ENCODE measurements around the gene EVA1C. TPM values are rescaled to one million over a fixed set of nuclear protein-coding genes. Genes with fewer than 3 reads are reported as not detected.

Gene EVA1C, protein sequence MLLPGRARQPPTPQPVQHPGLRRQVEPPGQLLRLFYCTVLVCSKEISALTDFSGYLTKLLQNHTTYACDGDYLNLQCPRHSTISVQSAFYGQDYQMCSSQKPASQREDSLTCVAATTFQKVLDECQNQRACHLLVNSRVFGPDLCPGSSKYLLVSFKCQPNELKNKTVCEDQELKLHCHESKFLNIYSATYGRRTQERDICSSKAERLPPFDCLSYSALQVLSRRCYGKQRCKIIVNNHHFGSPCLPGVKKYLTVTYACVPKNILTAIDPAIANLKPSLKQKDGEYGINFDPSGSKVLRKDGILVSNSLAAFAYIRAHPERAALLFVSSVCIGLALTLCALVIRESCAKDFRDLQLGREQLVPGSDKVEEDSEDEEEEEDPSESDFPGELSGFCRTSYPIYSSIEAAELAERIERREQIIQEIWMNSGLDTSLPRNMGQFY
- polyA plus RNA-seq (2011; rRNA removed): 2.8 and 5.7 TPM in 2 replicates
- 1.8 and 2.0 TPM in 2 replicates for polyA minus RNA-seq (2011; rRNA and poly(A)+ RNA removed)

DNA sequence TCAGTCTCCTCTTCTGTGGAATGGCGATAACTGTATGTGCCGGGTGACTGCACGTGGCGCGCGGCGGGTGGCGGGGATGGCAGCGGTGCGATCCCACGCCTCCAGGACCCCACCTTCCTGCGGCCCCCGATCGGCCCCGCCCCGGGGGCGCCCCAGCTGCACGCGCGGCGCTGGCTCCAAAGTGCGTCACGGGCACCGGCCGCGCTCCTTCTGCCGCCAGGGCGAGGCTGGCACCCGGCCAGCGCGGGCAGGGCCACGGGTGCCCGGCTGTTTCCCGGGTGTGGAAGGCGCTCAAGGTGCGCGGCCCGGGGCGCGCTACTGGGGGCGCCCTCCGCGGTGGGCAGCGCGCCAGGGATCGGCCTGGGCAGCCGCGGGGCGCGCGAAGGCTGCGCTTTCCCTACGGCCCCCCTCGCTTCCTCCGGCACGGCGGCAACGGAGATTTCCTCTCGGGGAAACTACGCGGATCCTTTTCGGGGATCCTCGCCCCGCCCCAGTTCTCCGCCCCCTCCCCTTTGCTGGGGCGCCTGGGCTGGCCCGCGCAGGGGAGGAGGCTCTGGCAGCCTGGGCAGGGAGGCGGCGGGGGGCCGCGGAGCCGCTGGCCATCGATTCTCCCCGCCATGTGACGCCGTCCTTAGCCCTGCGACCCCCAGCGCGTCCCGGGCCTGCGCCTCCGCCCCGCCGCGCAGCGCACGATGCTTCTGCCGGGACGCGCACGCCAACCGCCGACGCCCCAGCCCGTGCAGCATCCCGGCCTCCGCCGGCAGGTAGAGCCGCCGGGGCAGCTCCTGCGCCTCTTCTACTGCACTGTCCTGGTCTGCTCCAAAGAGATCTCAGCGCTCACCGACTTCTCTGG, at the start of gene EVA1C:
Gene EVA1C, plus strand, starts transcription at position 545 of the 853 bp plus-strand sequence. Its CDS starts 148 bp downstream, at position 693.
- H3K27me3 ChIP-seq (ENCODE audit: control insufficient read depth, insufficient read depth, low read length): no peaks in the 10 kb centered on the region
- ChIA-PET CTCF (interaction anchor here (0.9 to 1.7 kb wide), 5 partner anchors 9 to 196 kb away, joined by 3 to 8 read pairs (median 3); no protein-coding TSS in a partner anchor), POLR2A (interaction anchor here (0.6 to 1.7 kb wide), 4 partner anchors 10 to 200 kb away, joined by 3 to 18 read pairs (median 4); partner anchors contain the start of gene CFAP298)
- DNase-seq (ENCODE audit: low read depth, low spot score): no peak
- TF ChIP-seq, protein P1, sequence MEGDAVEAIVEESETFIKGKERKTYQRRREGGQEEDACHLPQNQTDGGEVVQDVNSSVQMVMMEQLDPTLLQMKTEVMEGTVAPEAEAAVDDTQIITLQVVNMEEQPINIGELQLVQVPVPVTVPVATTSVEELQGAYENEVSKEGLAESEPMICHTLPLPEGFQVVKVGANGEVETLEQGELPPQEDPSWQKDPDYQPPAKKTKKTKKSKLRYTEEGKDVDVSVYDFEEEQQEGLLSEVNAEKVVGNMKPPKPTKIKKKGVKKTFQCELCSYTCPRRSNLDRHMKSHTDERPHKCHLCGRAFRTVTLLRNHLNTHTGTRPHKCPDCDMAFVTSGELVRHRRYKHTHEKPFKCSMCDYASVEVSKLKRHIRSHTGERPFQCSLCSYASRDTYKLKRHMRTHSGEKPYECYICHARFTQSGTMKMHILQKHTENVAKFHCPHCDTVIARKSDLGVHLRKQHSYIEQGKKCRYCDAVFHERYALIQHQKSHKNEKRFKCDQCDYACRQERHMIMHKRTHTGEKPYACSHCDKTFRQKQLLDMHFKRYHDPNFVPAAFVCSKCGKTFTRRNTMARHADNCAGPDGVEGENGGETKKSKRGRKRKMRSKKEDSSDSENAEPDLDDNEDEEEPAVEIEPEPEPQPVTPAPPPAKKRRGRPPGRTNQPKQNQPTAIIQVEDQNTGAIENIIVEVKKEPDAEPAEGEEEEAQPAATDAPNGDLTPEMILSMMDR (IDR thresholded peaks at IDR 0.05; ENCODE audit: low read depth, low read length): no peak
- H3K4me3 ChIP-seq (ENCODE audit: low read depth, low read length): peak within 1 kb of the TSS; percentile 66
- H3K9me3 ChIP-seq (ENCODE audit: control insufficient read depth, insufficient read depth, low read length): no peaks in the 10 kb centered on the region; the same call in 1 of the 2 replicates
- peak within 1 kb of the TSS; percentile 21 for H3K27ac ChIP-seq (ENCODE audit: low read depth, low read length)

DNA sequence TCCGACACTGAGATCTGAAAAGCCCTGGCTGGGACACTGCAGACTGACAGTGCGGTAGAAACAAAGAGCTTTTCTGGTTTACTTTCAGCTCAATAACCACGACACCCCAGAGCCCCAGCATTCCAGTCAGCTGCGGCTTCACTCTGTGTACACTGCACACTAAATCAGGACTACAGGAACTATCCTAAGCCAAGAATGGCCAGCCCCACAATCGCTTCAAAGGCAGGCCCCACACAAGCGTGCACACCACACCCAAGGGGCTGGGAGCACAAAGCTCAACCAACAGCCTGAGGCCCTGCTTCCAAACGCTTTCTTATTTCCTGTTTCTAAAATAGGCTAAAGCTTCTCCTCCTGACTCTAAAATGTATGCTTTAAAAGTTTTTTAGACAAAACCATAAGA, 48.1 kb upstream of the EVA1C start:
- DNase-seq (ENCODE audit: low read depth, low spot score): no peak
- CTCF ChIA-PET: interaction anchor here (1.0 kb wide), 1 partner anchor 237 kb away, joined by 4 read pairs; no protein-coding TSS in a partner anchor
- TF ChIP-seq, protein P1 (IDR thresholded peaks at IDR 0.05; ENCODE audit: low read depth, low read length): no peak
- Histone ChIP-seq H3K27ac (ENCODE audit: low read depth, low read length) (no peak overlapping the region), H3K4me3 (ENCODE audit: low read depth, low read length) (no peak overlapping the region), H3K27me3 (ENCODE audit: control insufficient read depth, insufficient read depth, low read length) (no peaks in the 10 kb centered on the region), H3K9me3 (ENCODE audit: control insufficient read depth, insufficient read depth, low read length) (no peaks in the 10 kb centered on the region)
- POLR2A ChIA-PET: no interaction called here

DNA sequence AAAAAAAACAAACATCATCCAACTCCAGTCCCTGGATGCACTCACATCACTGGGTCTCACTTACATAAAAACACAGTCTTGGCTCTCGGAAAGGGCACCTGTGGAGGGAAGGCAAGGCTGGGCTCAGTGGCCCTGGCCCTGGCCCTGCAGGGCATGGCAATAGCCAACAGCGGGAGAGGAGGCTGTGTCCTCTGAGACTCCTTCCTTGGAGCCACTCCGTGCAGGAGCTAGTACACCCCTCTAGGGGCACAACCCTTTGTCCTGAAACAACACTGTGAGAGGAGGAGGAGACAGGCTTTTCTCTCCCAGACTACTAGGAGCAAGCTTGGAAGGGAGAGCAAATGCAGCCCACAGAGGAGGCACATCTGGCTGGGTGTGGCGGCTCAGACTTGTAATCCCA, 47.7 kb upstream of the EVA1C start:
- TF ChIP-seq, protein P1 (IDR thresholded peaks at IDR 0.05; ENCODE audit: low read depth, low read length): no peak
- no peak overlapping the region for H3K27ac ChIP-seq (ENCODE audit: low read depth, low read length)
- POLR2A ChIA-PET: no interaction called here

DNA sequence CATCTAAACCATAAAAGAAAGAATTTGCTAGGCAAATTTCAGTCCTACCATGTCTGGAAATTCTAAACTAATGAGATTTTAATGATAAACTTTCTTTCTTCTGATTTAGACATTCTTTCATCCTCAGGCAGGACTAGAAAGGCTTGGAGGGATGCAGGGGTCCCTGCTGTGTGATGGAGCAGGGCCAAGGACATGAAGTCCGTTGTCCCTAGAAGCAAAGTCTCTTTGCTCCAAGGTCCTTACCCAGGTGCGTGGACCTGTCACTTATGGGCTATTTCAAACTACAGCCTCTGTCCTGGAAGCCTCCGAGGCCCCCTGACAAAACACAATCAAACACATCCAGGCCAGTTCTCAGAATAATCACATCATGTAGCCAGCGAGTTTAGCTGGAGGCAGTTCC, 46.3 kb upstream of the EVA1C start:
- ChIA-PET POLR2A (no interaction called here), CTCF (no interaction called here)
- no peak overlapping the region for H3K27ac ChIP-seq (ENCODE audit: low read depth, low read length)
- DNase-seq (ENCODE audit: low read depth, low spot score): no peak
- H3K4me3 ChIP-seq (ENCODE audit: low read depth, low read length): no peak overlapping the region
- H3K9me3 ChIP-seq (ENCODE audit: control insufficient read depth, insufficient read depth, low read length): no peaks in the 10 kb centered on the region
- TF ChIP-seq, protein P1 (IDR thresholded peaks at IDR 0.05; ENCODE audit: low read depth, low read length): no peak
- H3K27me3 ChIP-seq (ENCODE audit: control insufficient read depth, insufficient read depth, low read length): no peaks in the 10 kb centered on the region

More for the DNA sequence above, 47.7 kb upstream of the EVA1C start:
- DNase-seq (ENCODE audit: low read depth, low spot score): no peak
- CTCF ChIA-PET: interaction anchor here (1.0 kb wide), 1 partner anchor 236 kb away, joined by 4 read pairs; no protein-coding TSS in a partner anchor
- Histone ChIP-seq H3K4me3 (ENCODE audit: low read depth, low read length) (no peak overlapping the region), H3K9me3 (ENCODE audit: control insufficient read depth, insufficient read depth, low read length) (no peaks in the 10 kb centered on the region), H3K27me3 (ENCODE audit: control insufficient read depth, insufficient read depth, low read length) (no peaks in the 10 kb centered on the region)
